Measurements from ENCODE around the gene FOXE1. TPM values are rescaled to one million over a fixed set of nuclear protein-coding genes. Genes with fewer than 3 reads are reported as not detected.

Gene FOXE1
- total RNA-seq, 1 donor from 2014 or later: not detected

Other genes with a start within 250 kb of the FOXE1 start
- 18.8 and 19.4 TPM in 2 replicates for gene TSTD2, start 219.9 kb upstream of the FOXE1 start, total RNA-seq
- 44.2 and 44.8 TPM in 2 replicates for gene NCBP1, start 219.4 kb upstream of the FOXE1 start, total RNA-seq
- gene XPA, start 155.9 kb upstream of the FOXE1 start, total RNA-seq: 10.3 and 14.6 TPM in 2 replicates
- 13.4 and 15.3 TPM in 2 replicates for gene TRMO, start 69.3 kb downstream of the FOXE1 start, total RNA-seq
- 0.41 and 0.78 TPM in 2 replicates for gene HEMGN, start 84.9 kb downstream of the FOXE1 start, total RNA-seq
- gene ANP32B, start 130.1 kb downstream of the FOXE1 start, total RNA-seq: 307 and 323 TPM in 2 replicates
- gene NANS, start 203.5 kb downstream of the FOXE1 start, total RNA-seq: 63.4 and 64.7 TPM in 2 replicates